22Rv1 (cell line): Measurements from ENCODE around the gene ACOXL.

ENCODE experiments used
- ZFX ChIP-seq: fragments of 450-650 bp; IDR thresholded peaks from 2 replicates; pipeline ENCODE4 v1.6.1; 2017; ENCODE audit warnings: antibody characterized with exemption, borderline replicate concordance
- TF ChIP-seq, protein P1 (sequence below): fragments of 450-650 bp; IDR thresholded peaks from 2 replicates; pipeline ENCODE4 v1.5.1; 2017; ENCODE audit warnings: mild to moderate bottlenecking

DNA sequence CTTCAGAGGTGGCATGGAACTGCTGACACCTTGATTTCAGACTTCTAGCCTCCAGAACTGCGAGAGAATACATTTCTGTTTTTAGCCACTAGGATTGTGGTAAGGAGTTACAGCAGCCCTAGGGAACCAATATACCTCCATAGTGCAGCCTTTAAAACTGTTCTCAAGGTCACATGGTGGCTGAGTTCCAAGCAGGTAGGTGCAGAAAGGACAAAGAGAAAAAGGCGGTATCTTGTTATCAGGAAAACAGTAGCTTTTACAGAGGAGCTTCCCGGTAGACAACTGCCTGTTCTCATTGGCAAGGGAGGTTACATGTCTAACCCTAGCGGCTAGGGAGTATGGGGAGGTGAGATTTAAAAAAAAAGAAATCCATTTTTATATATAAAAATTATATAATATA, 292.1 kb downstream of the ACOXL start:
- TF ChIP-seq, protein P1, sequence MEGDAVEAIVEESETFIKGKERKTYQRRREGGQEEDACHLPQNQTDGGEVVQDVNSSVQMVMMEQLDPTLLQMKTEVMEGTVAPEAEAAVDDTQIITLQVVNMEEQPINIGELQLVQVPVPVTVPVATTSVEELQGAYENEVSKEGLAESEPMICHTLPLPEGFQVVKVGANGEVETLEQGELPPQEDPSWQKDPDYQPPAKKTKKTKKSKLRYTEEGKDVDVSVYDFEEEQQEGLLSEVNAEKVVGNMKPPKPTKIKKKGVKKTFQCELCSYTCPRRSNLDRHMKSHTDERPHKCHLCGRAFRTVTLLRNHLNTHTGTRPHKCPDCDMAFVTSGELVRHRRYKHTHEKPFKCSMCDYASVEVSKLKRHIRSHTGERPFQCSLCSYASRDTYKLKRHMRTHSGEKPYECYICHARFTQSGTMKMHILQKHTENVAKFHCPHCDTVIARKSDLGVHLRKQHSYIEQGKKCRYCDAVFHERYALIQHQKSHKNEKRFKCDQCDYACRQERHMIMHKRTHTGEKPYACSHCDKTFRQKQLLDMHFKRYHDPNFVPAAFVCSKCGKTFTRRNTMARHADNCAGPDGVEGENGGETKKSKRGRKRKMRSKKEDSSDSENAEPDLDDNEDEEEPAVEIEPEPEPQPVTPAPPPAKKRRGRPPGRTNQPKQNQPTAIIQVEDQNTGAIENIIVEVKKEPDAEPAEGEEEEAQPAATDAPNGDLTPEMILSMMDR: no peak
- TF ChIP-seq ZFX: no peak
